Stimulated activated CD8-positive, alpha-beta memory T cell treated with anti-CD3 and anti-CD28 coated beads, Interleukin-12 subunit alpha, Interleukin-12 subunit beta, amount 100 ng/mL, for 4 hours (primary cell): Measurements from ENCODE around the gene OR4D2.
"Not testable (repeated sequence)": the region's sequence is repeated elsewhere in the genome, so short reads cannot be mapped to it uniquely, and the experiment has no call there.

Experiments
- DNase-seq: peaks from one replicate; pipeline ENCODE4 v3.0.0-alpha.2; 2020; ENCODE audit warnings: low read depth

OR4D2 gene

GRCh38 chr17:58166682-58167081 is at the start of gene OR4D2:
OR4D2 (plus strand) TSS chr17:58166982; CDS start chr17:58169656, 2,674 bp downstream.
- DNase-seq = no peak

- no peak for DNase-seq
These were observed 49.4 kb upstream of the OR4D2 start for GRCh38 chr17:58117382-58117781.

- DNase-seq = no peak
These were observed 47.3 kb upstream of the OR4D2 start for GRCh38 chr17:58119491-58119890.

GRCh38 chr17:58120195-58120822 is 46.5 kb upstream of the OR4D2 start:
- DNase-seq = no peak

GRCh38 chr17:58121925-58122324 is 44.9 kb upstream of the OR4D2 start:
- DNase-seq = no peak

GRCh38 chr17:58127846-58128245 is 38.9 kb upstream of the OR4D2 start:
- DNase-seq = no peak

- not testable (repeated sequence) for DNase-seq
These were observed 34.1 kb upstream of the OR4D2 start for GRCh38 chr17:58132697-58133096.

- DNase-seq = no peak
These were observed 30.0 kb upstream of the OR4D2 start for GRCh38 chr17:58136669-58137279.

GRCh38 chr17:58141505-58141904 is 25.3 kb upstream of the OR4D2 start:
- DNase-seq = no peak

GRCh38 chr17:58143335-58143734 is 23.4 kb upstream of the OR4D2 start:
- not testable (repeated sequence) for DNase-seq

- no peak for DNase-seq
These were observed 22.0 kb upstream of the OR4D2 start for GRCh38 chr17:58144801-58145200.

GRCh38 chr17:58147930-58148434 is 18.8 kb upstream of the OR4D2 start, which contains the start of gene OR4D1:
OR4D1 (plus strand) TSS chr17:58148384; CDS start chr17:58155154, 6,770 bp downstream.
- DNase-seq = no peak

GRCh38 chr17:58148609-58149008 is 18.2 kb upstream of the OR4D2 start:
- DNase-seq = no peak

- no peak for DNase-seq
These were observed 16.4 kb upstream of the OR4D2 start for GRCh38 chr17:58150394-58150793.

GRCh38 chr17:58153046-58153445 is 13.7 kb upstream of the OR4D2 start:
- peak; percentile 13 for DNase-seq

GRCh38 chr17:58153671-58154070 is 13.1 kb upstream of the OR4D2 start:
- DNase-seq = no peak

- peak; percentile 21 for DNase-seq
These were observed 9.7 kb upstream of the OR4D2 start for GRCh38 chr17:58156839-58157803.

GRCh38 chr17:58158181-58158580 is 8.6 kb upstream of the OR4D2 start:
- DNase-seq = no peak

GRCh38 chr17:58161566-58161965 is 5.2 kb upstream of the OR4D2 start:
- DNase-seq = no peak

GRCh38 chr17:58165981-58166380 is 801 bp upstream of the OR4D2 start:
- DNase-seq = no peak

- DNase-seq = no peak
These were observed 3.8 kb downstream of the OR4D2 start for GRCh38 chr17:58170622-58171021.

- no peak for DNase-seq
These were observed 5.7 kb downstream of the OR4D2 start for GRCh38 chr17:58172369-58173071.
